HepG2 (cell line): ENCODE measurements around the gene ZG16. TPM values are rescaled to one million over a fixed set of nuclear protein-coding genes. Genes with fewer than 3 reads are reported as not detected.

Experiments used
- E2F1 ChIP-seq: sonication (generic); formaldehyde crosslinking; IDR thresholded peaks from 2 replicates; pipeline ENCODE4 v1.5.0; 2020; ENCODE audit warnings: missing genetic modification reagents
- ETV6 ChIP-seq: sonication (generic); formaldehyde crosslinking; conservative IDR thresholded peaks from 2 replicates; pipeline ENCODE4 v1.4.0; 2020; ENCODE audit warnings: missing genetic modification reagents
- GABPB1 ChIP-seq: IDR thresholded peaks from 2 replicates; pipeline ENCODE4 v1.6.1; 2016; ENCODE audit warnings: mild to moderate bottlenecking, missing genetic modification reagents, moderate library complexity, missing compliant biosample characterization
- GTF2F1 ChIP-seq: fragments of 150-350 bp; IDR thresholded peaks from 2 replicates; pipeline ENCODE4 v1.6.1; 2014; ENCODE audit warnings: low read length
- HOXD1 ChIP-seq: sonication (generic); formaldehyde crosslinking; IDR thresholded peaks from 2 replicates; pipeline ENCODE4 v1.5.0; 2020; ENCODE audit warnings: missing genetic modification reagents
- JARID2 ChIP-seq: sonication (generic); formaldehyde crosslinking; IDR thresholded peaks from 2 replicates; pipeline ENCODE4 v1.8.1; 2023; ENCODE audit warnings: missing genetic modification reagents, inconsistent platforms; ENCODE audit not compliant: insufficient replicate concordance
- KDM5A ChIP-seq: fragments of 200-600 bp; sonication (generic); IDR thresholded peaks from 2 replicates; pipeline ENCODE4 v1.7.0; 2018; ENCODE audit warnings: antibody characterized with exemption, mild to moderate bottlenecking, low read length, borderline replicate concordance
- NR2F6 ChIP-seq, 2 experiments: IDR thresholded peaks; 2 replicates each; pipeline ENCODE4 v1.6.1; 2016; ENCODE audit warnings: antibody characterized with exemption in 1 of 2, mild to moderate bottlenecking in 1 of 2
- ONECUT2 ChIP-seq: sonication (generic); formaldehyde crosslinking; IDR thresholded peaks from 2 replicates; pipeline ENCODE4 v1.4.0; 2020; ENCODE audit warnings: missing genetic modification reagents
- PHF8 ChIP-seq: sonication (generic); formaldehyde crosslinking; IDR thresholded peaks from 2 replicates; pipeline ENCODE4 v1.5.0; 2020; ENCODE audit warnings: missing genetic modification reagents
- PRPF4 ChIP-seq: fragments of 200-400 bp; formaldehyde crosslinking; IDR thresholded peaks from 2 replicates; pipeline ENCODE4 v1.6.1; 2016; ENCODE audit warnings: low read length, low read depth; ENCODE audit not compliant: poor library complexity, severe bottlenecking
- RAD21 ChIP-seq: fragments of 450-650 bp; formaldehyde crosslinking; IDR thresholded peaks from 2 replicates; pipeline ENCODE4 v1.5.0; 2020; ENCODE audit warnings: mild to moderate bottlenecking
- SALL1 ChIP-seq: sonication (generic); formaldehyde crosslinking; IDR thresholded peaks from 2 replicates; pipeline ENCODE4 v1.8.0; 2022; ENCODE audit warnings: mild to moderate bottlenecking, missing genetic modification reagents
- SAP130 ChIP-seq: IDR thresholded peaks from 2 replicates; pipeline ENCODE4 v1.6.1; 2016; ENCODE audit warnings: low read depth
- SNAPC2 ChIP-seq: sonication (generic); formaldehyde crosslinking; IDR thresholded peaks from 2 replicates; pipeline ENCODE4 v1.8.1; 2022; ENCODE audit warnings: mild to moderate bottlenecking, missing genetic modification reagents
- SRSF1 ChIP-seq: fragments of 200-400 bp; formaldehyde crosslinking; optimal IDR thresholded peaks from 2 replicates; pipeline ENCODE3; 2017; ENCODE audit warnings: mild to moderate bottlenecking, low read depth, low read length, moderate library complexity
- TBX3 ChIP-seq: fragments of 450-650 bp; IDR thresholded peaks from 2 replicates; pipeline ENCODE4 v1.6.1; 2017; ENCODE audit warnings: antibody characterized with exemption, mild to moderate bottlenecking, inconsistent platforms, borderline replicate concordance
- ZFP90 ChIP-seq: sonication (generic); formaldehyde crosslinking; IDR thresholded peaks from 2 replicates; pipeline ENCODE4 v1.8.0; 2022; ENCODE audit warnings: missing genetic modification reagents, mild to moderate bottlenecking, inconsistent platforms, borderline replicate concordance
- ZNF136 ChIP-seq: sonication (generic); formaldehyde crosslinking; IDR thresholded peaks from 2 replicates; pipeline ENCODE4 v1.8.1; 2022; ENCODE audit warnings: low read depth, mild to moderate bottlenecking, moderate library complexity, missing genetic modification reagents
- ZNF256 ChIP-seq: sonication (generic); formaldehyde crosslinking; conservative IDR thresholded peaks from 2 replicates; pipeline ENCODE4 v1.4.0; 2020; ENCODE audit warnings: missing genetic modification reagents
- ZNF629 ChIP-seq: sonication (generic); formaldehyde crosslinking; conservative IDR thresholded peaks from 2 replicates; pipeline ENCODE4 v1.5.0; 2020; ENCODE audit warnings: missing genetic modification reagents
- ZNF709 ChIP-seq: sonication (generic); formaldehyde crosslinking; IDR thresholded peaks from 2 replicates; pipeline ENCODE4 v1.5.0; 2020; ENCODE audit warnings: mild to moderate bottlenecking, missing genetic modification reagents
- ZNF761 ChIP-seq: sonication (generic); formaldehyde crosslinking; conservative IDR thresholded peaks from 2 replicates; pipeline ENCODE4 v1.4.0; 2020; ENCODE audit warnings: mild to moderate bottlenecking, missing genetic modification reagents
- ZNF772 ChIP-seq: sonication (generic); formaldehyde crosslinking; IDR thresholded peaks from 2 replicates; pipeline ENCODE4 v1.5.0; 2020; ENCODE audit warnings: mild to moderate bottlenecking, missing genetic modification reagents
- polyA plus RNA-seq, 8 experiments: library from polyadenylated mRNA; depleted of rRNA in 3 of 8; stranded (reverse) in 7 of 8; unstranded in 1 of 8; fragments of >200 nt; fragmentation: Illumina TruSeq in 4 of 8; extraction: Trizol in 4 of 8; gene quantifications; 2 replicates each; pipeline versions ENCODE4 v1.2.1 to v1.2.3, GENCODE V29; 2011 to 2016; ENCODE audit warnings: low read depth in 4 of 8, missing spikeins in 1 of 8, mixed read lengths in 1 of 8; ENCODE audit not compliant: insufficient read depth in 1 of 8
- total RNA-seq, 5 experiments: library from RNA; depleted of rRNA; stranded (reverse); fragments of >200 nt; fragmentation: Illumina TruSeq; extraction: Trizol; gene quantifications; 2 replicates each; pipeline ENCODE4 v1.2.3, GENCODE V29; 2016; ENCODE audit warnings: low read depth in 1 of 5
- TF ChIP-seq, protein P1 (sequence below): sonication (generic); formaldehyde crosslinking; IDR thresholded peaks from 2 replicates; pipeline ENCODE4 v1.8.1; 2023; ENCODE audit warnings: missing genetic modification reagents, inconsistent platforms, borderline replicate concordance
- TF ChIP-seq, protein P2 (sequence below): sonication (generic); formaldehyde crosslinking; conservative IDR thresholded peaks from 2 replicates; pipeline ENCODE4 v1.4.0; 2020; ENCODE audit warnings: missing genetic modification reagents
- TF ChIP-seq, protein P3 (sequence below): IDR thresholded peaks from 2 replicates; pipeline ENCODE4 v1.6.1; 2016

The ZG16 gene
- total and polyA plus RNA-seq, 2 of the 13 experiments (the other 11 are each of a cell fraction or from before 2014, with no cell fraction given): 0.04 to 0.07 TPM

- no peak for TF ChIP-seq ZNF629 (CRISPR knock-in tag)
- no peak for TF ChIP-seq TBX3
- no peak for TF ChIP-seq GTF2F1
- TF ChIP-seq ZFP90 (CRISPR knock-in tag): no peak
- TF ChIP-seq JARID2 (CRISPR knock-in tag): no peak
- peak; percentile 50; the same call in 1 of the 2 replicates for TF ChIP-seq GABPB1
- TF ChIP-seq, protein P1, sequence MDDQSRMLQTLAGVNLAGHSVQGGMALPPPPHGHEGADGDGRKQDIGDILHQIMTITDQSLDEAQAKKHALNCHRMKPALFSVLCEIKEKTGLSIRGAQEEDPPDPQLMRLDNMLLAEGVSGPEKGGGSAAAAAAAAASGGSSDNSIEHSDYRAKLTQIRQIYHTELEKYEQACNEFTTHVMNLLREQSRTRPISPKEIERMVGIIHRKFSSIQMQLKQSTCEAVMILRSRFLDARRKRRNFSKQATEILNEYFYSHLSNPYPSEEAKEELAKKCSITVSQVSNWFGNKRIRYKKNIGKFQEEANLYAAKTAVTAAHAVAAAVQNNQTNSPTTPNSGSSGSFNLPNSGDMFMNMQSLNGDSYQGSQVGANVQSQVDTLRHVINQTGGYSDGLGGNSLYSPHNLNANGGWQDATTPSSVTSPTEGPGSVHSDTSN (CRISPR knock-in tag): no peak
- no peak for TF ChIP-seq KDM5A
- no peak for TF ChIP-seq ZNF256 (CRISPR knock-in tag)
- no peak for TF ChIP-seq SNAPC2 (CRISPR knock-in tag)
- peak; percentile 24; the same call in 1 of the 2 replicates for TF ChIP-seq SALL1 (CRISPR knock-in tag)
- peak; percentile 75 for TF ChIP-seq SRSF1
- TF ChIP-seq ONECUT2 (CRISPR knock-in tag): peak; percentile 24; the same call in 1 of the 2 replicates
- no peak for TF ChIP-seq PRPF4
- TF ChIP-seq, protein P2, sequence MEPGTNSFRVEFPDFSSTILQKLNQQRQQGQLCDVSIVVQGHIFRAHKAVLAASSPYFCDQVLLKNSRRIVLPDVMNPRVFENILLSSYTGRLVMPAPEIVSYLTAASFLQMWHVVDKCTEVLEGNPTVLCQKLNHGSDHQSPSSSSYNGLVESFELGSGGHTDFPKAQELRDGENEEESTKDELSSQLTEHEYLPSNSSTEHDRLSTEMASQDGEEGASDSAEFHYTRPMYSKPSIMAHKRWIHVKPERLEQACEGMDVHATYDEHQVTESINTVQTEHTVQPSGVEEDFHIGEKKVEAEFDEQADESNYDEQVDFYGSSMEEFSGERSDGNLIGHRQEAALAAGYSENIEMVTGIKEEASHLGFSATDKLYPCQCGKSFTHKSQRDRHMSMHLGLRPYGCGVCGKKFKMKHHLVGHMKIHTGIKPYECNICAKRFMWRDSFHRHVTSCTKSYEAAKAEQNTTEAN (CRISPR knock-in tag): 0 out of 2 replicates have a peak, but pooled peaks have one; percentile 52
- peak; percentile 63 for TF ChIP-seq E2F1 (CRISPR knock-in tag)
- no peak for TF ChIP-seq HOXD1 (CRISPR knock-in tag)
- peak; percentile 40; the same call in 1 of the 2 replicates for TF ChIP-seq ETV6 (CRISPR knock-in tag)
- TF ChIP-seq PHF8 (CRISPR knock-in tag): peak; percentile 71
- TF ChIP-seq RAD21 (CRISPR knock-in tag): peak; percentile 56
- TF ChIP-seq SAP130 (CRISPR knock-in tag): peak; percentile 19; the same call in 1 of the 2 replicates
- TF ChIP-seq NR2F6 (IDR thresholded peaks at IDR 0.05): no peak
- peak; percentile 33; the same call in 1 of the 2 replicates for TF ChIP-seq NR2F6 (CRISPR knock-in tag; IDR thresholded peaks at IDR 0.05)
- no peak for TF ChIP-seq ZNF136 (CRISPR knock-in tag)
- TF ChIP-seq ZNF772 (CRISPR knock-in tag): no peak
- TF ChIP-seq ZNF709 (CRISPR knock-in tag): no peak
- TF ChIP-seq, protein P3, sequence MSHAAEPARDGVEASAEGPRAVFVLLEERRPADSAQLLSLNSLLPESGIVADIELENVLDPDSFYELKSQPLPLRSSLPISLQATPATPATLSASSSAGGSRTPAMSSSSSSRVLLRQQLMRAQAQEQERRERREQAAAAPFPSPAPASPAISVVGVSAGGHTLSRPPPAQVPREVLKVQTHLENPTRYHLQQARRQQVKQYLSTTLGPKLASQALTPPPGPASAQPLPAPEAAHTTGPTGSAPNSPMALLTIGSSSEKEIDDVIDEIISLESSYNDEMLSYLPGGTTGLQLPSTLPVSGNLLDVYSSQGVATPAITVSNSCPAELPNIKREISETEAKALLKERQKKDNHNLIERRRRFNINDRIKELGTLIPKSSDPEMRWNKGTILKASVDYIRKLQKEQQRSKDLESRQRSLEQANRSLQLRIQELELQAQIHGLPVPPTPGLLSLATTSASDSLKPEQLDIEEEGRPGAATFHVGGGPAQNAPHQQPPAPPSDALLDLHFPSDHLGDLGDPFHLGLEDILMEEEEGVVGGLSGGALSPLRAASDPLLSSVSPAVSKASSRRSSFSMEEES (CRISPR knock-in tag): no peak
- TF ChIP-seq ZNF761 (CRISPR knock-in tag): no peak
Measured at GRCh38 chr16:29806641-29807425, 28.8 kb downstream of the ZG16 start (continued).
